GM13977 (cell line): ENCODE measurements around the gene SOD2.
"Not testable (repeated sequence)": the region's sequence is repeated elsewhere in the genome, so short reads cannot be mapped to it uniquely, and the experiment has no call there.

Experiments used
- DNase-seq: peaks from one replicate; pipeline ENCODE4 v3.0.0; 2012; ENCODE audit warnings: low spot score
- CTCF ChIP-seq: IDR thresholded peaks from 2 replicates; pipeline ENCODE4 v1.5.1; 2012; ENCODE audit warnings: mild to moderate bottlenecking, control low read depth; ENCODE audit not compliant: insufficient read depth; ENCODE audit errors: extremely low read depth, missing control alignments
- in situ Hi-C: fragments of 300-500 bp; cut with MboI; formaldehyde crosslinking; loops from one replicate; pipeline ENCODE4 v1.12.0; 2022; ENCODE audit warnings: low sequenced_read_pairs, low pct_unique_long_range_greater_than_20kb, mixed read lengths, inconsistent platforms; ENCODE audit not compliant: unreplicated experiment

SOD2 gene

GRCh38 chr6:159728531-159728964 is 35.5 kb upstream of the SOD2 start:
- TF ChIP-seq CTCF = no peak
- in situ Hi-C loops = no loop called here
- no peak for DNase-seq

- in situ Hi-C loops = no loop called here
- no peak for TF ChIP-seq CTCF
- DNase-seq = peak; percentile 71
Measured at GRCh38 chr6:159727717-159728445, 34.8 kb upstream of the SOD2 start.

DNA sequence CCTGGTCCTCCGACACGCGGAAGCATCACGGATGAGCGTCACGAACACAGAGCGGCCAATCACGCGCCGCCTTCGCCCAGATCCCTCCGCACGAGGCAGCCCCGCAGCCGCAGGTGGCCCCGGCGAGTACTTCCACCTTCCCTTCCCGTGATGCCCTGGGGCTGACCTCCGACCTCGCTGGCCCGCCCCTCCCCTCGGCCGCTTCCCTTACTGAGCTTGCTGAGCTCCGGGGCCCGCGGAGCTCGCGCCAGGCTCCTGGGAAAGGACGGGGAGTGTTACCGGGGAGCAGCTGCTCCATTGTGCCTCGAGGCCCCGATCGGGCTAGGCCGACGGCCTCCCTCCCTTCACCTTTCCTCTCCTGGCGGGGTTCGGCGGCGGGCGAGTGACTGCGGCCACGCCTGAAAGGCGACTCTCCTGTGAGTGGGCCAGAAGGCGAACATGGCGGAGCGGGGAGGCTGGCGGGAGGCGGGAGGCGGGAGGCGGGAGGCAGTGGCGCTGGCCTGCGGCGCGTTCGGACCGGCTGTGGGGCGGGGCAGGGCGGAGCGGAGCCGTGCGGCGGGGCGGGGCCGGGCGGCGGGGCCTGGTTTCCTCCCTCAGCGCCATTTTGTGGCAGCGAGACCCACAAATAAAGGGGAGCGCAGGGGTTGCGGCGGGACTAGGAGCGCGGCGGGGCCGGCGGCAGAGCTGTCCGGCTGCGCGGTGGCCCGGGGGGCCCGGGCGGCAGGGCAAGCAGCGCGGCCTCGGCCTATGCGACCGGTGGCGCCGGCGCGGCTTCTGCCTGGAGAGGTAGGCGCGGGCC is 34.1 kb upstream of the SOD2 start, which contains the start of gene WTAP:
Gene WTAP, plus strand, starts transcription at position 589 of the 799 bp plus-strand sequence. CDS start 8,760 bp downstream, outside the sequence.
- no peak for TF ChIP-seq CTCF
- peak; percentile 95 for DNase-seq
- in situ Hi-C loops = no loop called here

DNA sequence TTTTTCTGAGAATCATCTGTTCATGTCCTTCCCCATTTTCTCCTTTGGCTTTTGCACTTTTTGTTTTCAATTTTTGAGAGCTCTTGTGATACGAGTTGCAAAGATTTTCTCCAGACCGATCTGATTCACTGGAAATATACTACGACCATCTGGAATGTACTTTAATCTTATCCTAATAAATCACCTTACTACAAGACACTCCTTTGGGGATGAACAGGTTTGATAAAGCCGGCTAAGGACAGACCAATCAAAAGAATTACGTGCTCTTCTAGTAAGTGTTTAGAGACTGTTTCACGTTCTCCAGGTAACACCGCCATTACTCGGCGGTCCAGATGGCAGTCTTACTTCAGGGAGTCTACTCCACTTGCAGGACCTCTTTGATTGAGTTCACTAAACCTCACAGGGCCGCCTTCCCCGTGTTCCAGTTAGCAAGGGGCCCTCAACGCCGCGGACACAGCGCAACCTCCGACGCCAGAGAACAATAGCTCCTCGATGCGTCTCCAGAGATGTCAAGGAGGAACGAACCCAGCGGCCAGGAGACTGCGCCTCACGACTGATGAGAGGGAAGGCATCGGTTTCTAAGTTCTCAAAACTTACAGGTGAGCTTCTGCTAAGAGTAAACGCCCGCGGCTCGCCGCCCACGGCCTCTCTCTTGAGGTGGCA is 33.3 kb upstream of the SOD2 start:
- no peak for TF ChIP-seq CTCF

GRCh38 chr6:159725208-159725607 is 32.2 kb upstream of the SOD2 start:
- in situ Hi-C loops, DNase-seq: not testable (repeated sequence)

More for the DNA sequence above, 33.3 kb upstream of the SOD2 start:
- in situ Hi-C loops = no loop called here
- DNase-seq = no peak

GRCh38 chr6:159724778-159725177 is 31.7 kb upstream of the SOD2 start:
- in situ Hi-C loops = loop anchor here (25.0 kb wide), 1 partner anchor 213 kb away; no protein-coding TSS in a partner anchor
- no peak for TF ChIP-seq CTCF
- no peak for DNase-seq
